Midbrain (tissue), 1 donor: ENCODE results near the gene ARHGAP26.

Experiments
- DNase-seq: peaks from one replicate; lab custom pipeline; 2025; lab: John Stamatoyannopoulos, UW

ARHGAP26 gene

GRCh38 chr5:143061161-143061945, 291.2 kb downstream of the ARHGAP26 start:
- no peak for DNase-seq

GRCh38 chr5:143062379-143062778, 292.2 kb downstream of the ARHGAP26 start:
- no peak for DNase-seq

- peak; percentile 49 for DNase-seq
Observed at GRCh38 chr5:143063175-143063970, 293.2 kb downstream of the ARHGAP26 start.

- DNase-seq, result no peak
Observed at GRCh38 chr5:143064218-143064641, 294.1 kb downstream of the ARHGAP26 start.

- DNase-seq, result no peak
Observed at GRCh38 chr5:143064676-143065075, 294.5 kb downstream of the ARHGAP26 start.

- no peak for DNase-seq
Observed at GRCh38 chr5:143065185-143065965, 295.2 kb downstream of the ARHGAP26 start.

GRCh38 chr5:143065996-143066522, 295.9 kb downstream of the ARHGAP26 start:
- no peak for DNase-seq

- DNase-seq, result no peak
Observed at GRCh38 chr5:143066556-143067281, 296.5 kb downstream of the ARHGAP26 start.

GRCh38 chr5:143068712-143069111, 298.5 kb downstream of the ARHGAP26 start:
- DNase-seq, result no peak

- no peak for DNase-seq
Observed at GRCh38 chr5:143071927-143072326, 301.8 kb downstream of the ARHGAP26 start.

- DNase-seq, result no peak
Observed at GRCh38 chr5:143072734-143073133, 302.6 kb downstream of the ARHGAP26 start.

GRCh38 chr5:143073766-143074165, 303.6 kb downstream of the ARHGAP26 start:
- no peak for DNase-seq

- no peak for DNase-seq
Observed at GRCh38 chr5:143074414-143074996, 304.3 kb downstream of the ARHGAP26 start.

GRCh38 chr5:143076377-143076776, 306.2 kb downstream of the ARHGAP26 start:
- no peak for DNase-seq

GRCh38 chr5:143077453-143078103, 307.4 kb downstream of the ARHGAP26 start:
- no peak for DNase-seq

- DNase-seq, result no peak
Observed at GRCh38 chr5:143078313-143078712, 308.1 kb downstream of the ARHGAP26 start.

GRCh38 chr5:143078971-143079370, 308.8 kb downstream of the ARHGAP26 start:
- DNase-seq, result no peak

- no peak for DNase-seq
Observed at GRCh38 chr5:143080407-143080806, 310.2 kb downstream of the ARHGAP26 start.

- no peak for DNase-seq
Observed at GRCh38 chr5:143080982-143081381, 310.8 kb downstream of the ARHGAP26 start.

- no peak for DNase-seq
Observed at GRCh38 chr5:143083006-143083405, 312.8 kb downstream of the ARHGAP26 start.
